GM19455 (cell line): Measurements from ENCODE around the gene SLC6A3.
"Not testable (repeated sequence)": the region's sequence is repeated elsewhere in the genome, so short reads cannot be mapped to it uniquely, and the experiment has no call there.

Experiments used
- ATAC-seq: cut with Tn5 transposase; IDR thresholded peaks from one replicate; pipeline ENCODE4 v1.9.1; 2021; ENCODE audit not compliant: unreplicated experiment

Gene SLC6A3

DNA sequence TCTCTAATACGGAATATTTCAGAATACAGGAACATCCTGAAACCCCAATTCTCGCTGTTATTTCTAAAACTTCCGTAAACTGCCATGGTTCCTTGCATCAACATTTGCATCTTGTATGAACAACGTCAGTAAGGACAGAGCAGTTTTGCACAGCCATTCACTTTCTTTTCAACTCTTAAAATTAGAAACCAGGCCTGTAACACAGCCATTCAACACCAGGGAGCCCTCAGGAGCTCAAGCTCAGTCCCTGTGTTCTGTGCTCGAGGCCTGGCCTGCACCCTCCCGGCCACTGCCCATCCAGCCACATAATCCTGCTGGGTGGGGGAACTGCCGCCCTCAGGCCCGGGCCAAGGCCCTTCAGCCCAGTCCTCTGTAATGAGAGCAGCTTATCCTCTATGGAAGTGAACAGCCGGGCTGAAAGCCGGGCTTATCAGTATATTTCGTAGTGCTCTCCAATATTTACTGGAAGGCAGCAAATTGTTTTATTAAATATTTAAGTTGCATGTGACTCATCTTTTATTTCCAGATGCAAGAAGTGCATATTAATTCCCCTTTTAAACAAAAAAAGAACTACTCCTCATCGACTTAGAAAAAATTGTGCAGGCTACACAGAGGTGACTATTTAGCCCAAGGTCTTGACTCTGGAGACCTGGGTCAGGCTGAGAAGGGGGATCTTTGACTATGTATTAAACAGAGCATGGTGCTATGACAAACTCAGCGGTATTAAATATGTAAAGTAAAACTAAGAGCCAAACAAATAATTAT lies 33.2 kb upstream of the SLC6A3 start:
- no peak for ATAC-seq

DNA sequence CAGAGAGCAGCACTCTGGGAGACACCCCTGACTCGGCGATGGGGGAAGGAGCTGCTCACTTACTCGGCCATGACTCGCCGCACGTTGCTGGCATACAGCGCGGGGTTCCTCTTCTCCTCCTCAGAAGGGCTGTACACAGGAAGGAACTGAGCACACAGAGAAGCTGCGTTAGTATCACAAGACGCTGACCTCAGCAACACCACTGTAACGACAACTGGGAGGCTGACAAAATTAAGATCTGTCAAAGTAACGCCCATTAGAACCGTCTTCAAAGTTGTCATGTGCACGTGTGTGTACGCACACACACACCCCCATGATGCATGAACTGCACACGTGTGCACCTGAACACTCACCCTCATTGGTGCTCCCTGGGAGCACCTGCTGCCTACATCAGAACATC lies 32.1 kb upstream of the SLC6A3 start:
- ATAC-seq, result no peak

DNA sequence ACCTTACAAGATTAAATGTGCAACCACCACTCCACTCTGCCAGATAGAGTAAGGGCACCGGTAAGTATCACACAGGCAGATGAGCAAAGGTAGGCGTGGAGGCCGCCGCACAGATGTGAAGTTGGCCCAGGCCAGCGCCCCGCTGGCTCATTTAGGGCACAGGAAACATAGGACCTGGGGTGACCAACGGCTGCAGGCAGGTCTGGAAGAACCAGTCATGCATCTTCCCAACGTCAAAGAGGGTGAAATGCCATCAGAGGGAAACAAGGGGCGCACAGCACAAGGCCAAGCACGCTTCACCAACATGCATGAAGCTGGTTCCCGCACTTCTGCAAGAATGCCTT lies 31.7 kb upstream of the SLC6A3 start:
- ATAC-seq, result no peak

DNA sequence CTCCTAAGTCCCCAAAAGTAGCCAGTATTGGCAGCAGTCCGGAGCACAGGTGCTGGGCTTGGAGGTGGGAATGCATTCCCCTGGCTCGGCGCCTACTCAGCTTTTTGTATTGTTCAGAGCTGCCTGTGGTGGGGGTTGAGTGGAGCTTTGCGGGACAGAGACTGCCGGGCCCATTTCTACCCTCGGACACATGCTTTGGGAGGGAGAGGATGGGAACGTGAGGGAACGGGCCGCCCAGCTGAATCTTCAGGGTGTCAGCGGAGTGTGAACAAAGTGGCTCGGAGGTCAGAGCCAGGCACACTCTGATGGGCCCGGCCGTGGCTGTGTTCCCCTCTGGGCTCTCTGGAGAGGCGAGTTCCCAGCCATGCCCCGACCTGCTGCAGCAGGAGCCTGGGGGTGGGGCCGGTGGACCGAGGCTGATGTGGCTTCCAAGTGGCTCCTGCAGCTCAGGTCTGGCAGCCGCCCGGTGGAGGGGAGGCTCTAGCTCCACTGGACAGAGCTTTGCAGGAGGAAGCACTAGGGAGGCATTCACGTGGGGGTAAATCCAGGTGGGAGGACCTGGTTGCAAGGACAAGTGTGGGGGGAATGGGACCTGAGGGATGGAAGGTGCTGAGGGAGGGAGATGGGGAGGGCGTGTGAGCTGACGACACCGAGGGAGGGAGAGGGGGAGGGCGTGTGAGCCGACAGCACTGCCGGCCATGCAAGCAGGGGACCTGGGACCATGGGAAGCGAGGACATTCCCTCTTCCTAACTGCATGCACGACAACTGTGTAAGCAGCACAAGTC lies 31.1 kb upstream of the SLC6A3 start:
- ATAC-seq, result no peak

DNA sequence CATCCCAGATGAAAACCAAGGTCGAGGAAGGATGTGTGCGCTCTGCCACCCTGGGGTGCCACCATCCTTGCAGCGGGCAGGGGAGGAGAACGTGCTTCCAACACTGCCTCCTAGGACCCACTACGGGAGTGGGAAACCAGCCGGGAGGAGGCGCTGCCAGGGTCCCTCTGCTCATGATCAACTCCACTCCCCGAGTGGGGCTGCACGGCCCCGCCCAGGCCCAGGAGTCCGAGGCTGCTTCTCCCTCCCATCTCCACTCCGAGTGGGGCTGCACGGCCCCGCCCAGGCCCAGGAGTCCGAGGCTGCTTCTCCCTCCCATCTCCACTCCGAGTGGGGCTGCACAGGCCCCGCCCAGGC lies 30.3 kb upstream of the SLC6A3 start:
- ATAC-seq, result not testable (repeated sequence)

DNA sequence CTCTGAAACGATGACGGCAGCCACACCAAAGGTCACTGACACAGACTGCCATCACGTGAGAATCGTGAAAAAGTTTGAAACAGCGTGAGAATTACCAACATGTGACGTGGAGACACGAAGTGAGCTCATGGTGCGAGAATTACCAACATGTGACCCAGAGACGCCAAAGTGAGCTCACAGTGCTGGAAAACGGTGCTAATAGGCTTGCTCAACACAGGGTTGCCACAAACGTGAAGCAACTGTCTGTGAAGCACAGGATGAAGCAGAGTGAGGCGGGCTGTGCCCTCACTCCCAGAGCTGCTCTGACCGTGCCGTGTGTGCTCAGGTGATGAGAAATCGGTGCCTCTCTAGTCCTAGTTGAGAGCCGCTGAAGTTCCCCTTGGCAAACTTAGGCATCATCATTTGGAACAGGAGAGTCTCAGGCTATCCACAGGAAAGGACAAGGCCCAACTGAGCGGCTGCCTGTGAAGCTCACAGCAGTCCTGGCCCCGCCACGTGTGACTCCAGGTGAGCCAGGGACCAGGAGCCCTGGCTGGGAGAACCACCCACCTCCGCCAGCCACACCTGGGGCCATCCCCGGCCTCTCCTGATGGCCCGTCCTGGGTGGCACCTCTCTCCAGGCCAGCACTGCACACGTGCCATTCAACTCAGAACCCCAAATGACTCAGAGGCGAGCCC lies 29.8 kb upstream of the SLC6A3 start:
- ATAC-seq, result no peak

DNA sequence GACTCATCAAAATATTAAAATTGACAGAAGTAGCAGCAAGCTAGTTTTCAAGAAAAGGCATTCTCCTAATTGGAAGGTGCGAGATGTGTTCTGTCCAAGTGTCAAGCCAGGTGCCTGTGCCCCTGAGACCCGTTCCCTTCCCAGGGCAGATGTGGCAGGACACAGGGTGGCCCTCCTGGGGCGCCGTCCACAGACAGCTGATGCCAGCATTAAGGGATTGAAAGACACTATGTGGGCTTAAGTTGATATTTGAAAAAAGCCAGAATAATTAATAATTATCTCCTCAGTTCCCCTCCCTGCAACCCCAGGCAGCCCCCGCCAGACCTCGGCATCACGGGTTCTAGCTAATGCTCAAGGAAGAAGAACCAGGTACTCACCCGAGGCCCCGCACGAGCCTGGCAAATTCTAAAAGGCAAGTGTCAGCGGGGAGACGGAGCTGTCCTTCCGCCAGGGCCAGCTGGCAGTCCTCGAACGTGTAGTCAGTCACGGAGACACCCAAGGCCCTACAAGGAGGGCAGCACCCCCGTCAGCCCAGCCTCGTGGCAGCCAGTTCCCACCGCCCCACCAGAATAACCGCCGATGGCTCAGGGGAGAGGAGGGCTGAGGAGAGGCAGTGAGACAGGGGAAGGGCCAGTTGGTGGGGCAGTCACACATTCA lies 29.1 kb upstream of the SLC6A3 start:
- no peak for ATAC-seq

DNA sequence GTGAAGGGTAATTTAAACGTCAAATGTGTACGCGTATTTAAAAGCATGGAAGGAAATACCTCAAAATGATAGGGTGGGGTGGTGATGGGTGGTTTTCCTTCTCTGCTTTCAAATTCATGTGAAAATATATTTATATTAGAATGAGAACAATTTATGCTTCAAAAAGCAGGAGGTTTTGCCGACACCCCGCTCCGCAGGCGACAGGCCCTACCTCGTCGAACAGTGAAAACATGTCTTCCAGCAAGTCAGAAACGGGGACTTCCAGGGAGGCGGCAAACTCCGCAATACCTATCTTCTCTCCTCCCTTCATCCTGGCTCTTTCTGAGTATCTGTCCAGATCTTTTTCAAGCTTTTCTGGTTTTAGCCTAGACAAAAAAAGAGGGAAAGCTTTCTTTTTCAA lies 28.5 kb upstream of the SLC6A3 start:
- ATAC-seq, result no peak

DNA sequence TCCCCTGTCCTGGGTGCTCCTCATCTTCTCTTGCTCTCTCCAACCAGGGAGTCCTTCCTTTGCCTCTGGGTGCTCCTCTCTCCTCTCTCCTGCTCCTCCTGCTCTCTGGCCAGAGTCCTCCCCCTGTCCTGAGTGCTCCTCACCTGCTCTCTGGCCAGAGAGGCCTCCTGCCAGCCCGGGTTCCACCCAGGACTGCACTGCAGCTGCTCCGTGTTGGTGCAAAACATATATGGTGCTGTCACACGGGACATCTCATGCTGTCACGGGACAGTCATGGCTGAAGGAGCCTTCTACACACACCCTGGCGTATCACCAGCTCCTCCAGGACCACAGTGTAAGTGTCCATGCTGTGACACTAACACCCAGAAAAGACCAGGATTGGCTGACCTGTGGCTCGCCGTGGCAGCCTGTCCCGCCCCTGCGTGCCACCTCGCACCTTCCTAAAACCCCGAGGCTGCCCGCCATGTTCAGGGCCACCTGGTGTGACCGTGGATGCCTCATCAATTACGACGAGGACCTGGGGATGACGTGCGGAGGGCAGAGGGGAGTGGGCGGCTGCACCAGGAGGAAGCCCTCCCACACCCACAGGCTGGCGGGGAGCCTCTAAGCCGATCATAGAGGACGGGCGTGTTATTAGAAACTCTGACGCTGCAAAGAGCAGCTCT lies 27.9 kb upstream of the SLC6A3 start:
- ATAC-seq, result no peak

DNA sequence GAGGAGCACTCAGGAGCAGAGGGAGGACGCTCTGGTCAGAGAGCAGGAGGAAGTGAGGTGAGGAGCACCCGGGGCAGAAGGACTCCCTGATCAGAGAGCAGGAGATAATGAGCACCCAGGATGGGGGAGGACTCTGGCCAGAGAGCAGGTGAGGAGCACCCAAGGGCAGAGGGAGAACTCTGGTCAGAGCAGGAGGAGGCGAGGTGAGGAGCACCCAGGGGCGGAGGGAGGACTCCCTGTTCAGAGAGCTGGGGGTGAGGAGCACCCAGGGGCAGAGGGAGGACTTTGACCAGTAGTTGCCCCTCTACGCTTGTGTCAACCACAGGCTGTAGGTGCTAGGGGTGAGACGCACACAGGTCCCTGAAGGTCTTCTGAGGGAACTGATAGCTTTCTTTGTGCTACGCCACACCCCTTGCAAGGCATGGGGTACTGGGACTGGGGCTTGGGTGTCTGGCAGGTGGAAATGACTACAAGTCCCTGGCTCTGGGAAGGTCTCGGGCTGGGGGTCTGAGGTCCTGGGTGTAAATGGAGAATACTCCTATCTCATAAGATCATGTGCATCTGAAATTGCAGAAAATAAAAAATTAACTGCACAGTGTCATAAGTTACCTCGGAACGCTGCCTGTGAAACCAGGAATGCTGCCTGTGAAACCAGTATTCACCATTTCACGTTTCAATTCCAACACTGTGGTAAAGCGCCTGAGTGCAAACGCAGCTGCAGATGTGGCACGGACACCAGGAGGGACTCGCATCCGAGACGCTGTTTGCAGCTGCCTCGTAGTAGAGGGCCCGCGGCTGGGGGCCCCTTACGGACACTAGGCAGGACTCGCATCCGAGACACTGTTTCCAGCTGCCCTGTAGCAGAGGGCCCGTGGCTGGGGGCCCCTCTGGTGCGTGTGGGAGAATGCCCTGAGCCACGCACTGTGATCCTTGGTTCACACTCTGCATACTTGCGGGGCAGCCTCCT lies 27.0 kb upstream of the SLC6A3 start:
- no peak for ATAC-seq

DNA sequence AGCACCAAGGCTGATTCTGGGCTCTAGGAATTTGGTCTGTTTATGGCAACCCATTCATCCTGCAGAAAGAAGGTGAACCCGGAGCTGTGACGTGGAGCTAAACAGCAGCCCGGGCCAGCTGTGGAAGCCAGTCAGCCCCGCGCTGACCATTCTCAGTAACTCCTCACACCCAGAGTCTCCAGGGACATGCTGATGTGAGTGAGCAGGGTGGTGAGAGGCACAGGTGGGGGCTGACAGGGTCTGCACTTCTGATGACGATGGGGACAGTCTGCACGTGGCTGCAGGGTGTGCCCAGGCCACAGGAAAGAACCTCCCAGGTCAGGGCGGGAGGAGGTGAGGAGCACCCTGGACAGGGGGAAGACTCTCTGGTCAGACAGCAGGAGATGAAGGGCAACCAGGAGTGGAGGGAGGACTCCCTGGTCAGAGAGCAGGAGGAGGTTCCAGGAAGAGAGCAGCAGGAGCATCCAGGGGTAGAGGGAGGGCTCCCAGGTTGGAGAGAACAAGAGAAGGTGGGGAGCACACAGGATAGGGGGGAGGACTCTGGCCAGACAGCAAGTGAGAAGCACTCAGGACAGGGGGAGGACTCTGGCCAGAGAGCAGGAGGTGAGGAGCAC lies 26.1 kb upstream of the SLC6A3 start:
- ATAC-seq, result no peak

DNA sequence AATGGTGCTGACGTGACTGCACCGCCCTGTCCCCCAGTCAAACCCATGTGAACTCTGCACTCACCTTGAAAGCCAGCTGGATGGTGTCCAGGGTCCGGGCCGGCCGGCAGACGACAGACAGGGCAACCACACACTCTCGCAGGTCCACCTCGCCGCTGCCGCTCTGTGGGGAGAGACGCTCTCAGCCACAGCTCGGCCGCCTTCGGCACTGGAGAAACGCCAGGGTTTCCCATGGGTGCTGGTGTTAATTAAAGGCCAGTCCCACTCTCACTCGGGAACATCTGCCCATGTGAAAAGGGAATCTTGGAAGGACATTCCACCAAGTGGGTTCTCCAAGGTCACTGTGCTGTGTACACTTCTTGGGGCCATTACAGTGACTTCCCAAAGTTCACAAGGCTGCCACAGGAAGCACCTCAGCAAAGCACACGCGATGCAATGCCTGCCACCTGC lies 25.5 kb upstream of the SLC6A3 start:
- no peak for ATAC-seq

DNA sequence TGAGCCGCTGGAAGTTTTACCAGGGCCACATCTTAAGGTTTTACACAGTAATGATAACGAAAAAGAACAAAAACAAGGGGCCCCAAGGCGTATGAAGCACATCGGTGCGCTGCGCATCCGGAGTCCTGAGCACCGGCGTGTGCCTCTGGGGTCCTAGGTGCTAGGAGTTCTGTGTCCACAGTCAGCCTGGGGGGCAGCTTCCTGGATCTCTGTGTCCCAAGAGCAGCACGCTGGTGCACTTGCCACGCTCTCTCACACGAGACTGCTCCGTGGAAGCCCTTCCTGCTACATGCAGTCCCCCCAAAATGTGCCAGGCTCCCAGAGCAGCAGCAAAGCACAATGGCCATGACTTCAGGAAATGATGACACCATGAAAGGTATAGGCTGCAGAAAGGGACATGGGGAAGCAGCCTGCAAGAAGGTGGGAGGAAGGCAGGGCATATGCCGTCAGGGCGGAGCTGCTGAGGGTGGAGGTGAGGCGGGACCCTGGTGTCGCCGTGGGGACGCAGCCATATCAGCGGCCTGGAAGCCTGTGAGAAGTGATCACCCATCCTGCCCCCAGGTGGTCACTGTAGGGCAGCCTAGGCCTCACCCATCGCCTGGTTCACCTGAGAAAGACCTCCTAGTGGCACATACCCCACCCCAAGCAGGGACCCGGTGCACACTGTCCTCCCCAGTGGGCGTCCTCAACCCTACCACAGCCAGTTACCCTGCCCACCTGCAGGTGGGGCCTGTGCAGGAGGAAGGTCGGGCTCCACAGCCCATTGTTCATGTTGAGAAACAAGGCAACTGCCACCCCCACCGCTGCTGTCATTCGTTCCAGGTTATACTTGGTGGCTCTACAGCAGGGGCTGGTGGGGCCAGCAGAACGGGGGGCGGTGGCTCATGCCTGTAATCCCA lies 23.6 kb upstream of the SLC6A3 start:
- no peak for ATAC-seq

DNA sequence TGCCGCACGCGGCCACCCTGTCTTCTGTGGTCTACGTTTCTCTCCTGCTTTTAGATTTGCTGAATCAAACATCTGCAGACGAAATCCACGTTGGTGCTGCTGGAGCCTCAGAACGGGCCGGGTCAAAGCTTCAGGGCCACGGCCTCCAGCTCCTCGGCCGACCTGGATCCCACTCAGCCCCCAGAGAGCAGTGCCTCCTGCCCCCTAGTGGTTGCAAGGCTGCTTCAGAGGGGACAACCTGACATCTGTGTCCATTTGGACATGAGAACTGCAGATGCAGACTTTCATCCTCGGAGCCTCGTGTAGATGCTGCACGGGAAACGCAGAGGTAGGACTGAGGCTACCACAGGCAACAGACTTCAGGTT lies 23.0 kb upstream of the SLC6A3 start:
- ATAC-seq, result no peak

DNA sequence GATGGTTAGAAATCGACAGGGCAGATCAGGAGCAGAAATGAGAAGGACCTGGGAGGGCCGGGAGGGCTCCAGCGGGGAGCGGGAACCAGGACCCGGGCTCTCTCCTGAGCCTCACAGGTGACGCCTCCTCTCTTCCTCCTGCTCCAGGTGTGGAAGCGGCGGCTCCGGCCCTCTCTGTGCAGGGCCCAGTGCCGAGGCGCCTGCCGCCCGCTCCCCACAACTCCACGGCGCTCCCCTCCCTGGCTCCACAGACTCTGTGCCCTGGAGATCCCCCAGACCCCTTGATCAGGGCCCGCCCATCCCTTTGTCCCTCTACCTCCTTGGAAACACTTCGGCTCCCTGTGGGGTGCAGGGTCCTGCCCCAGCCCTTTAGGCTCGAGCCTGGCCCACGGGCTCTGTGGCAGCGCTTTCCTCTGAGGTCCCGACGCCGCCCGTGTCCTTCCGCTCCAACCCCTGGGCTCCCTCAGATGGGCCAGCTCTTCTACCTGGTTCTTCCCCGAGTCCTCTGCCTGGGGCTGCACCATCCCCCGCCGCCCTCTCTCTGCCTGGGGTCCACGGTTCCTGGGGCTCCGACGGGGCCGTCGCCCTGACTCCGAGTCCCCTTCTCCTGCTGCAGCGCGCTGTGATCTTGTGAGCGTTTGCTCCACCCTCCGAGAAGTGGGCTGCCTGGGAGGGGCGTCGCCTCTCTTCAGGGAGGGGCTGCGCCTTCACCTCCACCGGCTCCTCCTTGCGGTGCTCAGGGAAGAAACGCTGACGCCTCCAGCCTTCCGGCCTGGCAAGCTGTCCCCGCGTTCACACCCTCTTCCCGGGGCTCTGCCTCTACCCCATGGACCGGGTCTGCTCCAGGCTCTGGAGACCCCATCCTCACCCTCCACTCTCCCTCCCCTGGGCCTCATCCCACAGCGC lies 22.4 kb upstream of the SLC6A3 start:
- no peak for ATAC-seq

DNA sequence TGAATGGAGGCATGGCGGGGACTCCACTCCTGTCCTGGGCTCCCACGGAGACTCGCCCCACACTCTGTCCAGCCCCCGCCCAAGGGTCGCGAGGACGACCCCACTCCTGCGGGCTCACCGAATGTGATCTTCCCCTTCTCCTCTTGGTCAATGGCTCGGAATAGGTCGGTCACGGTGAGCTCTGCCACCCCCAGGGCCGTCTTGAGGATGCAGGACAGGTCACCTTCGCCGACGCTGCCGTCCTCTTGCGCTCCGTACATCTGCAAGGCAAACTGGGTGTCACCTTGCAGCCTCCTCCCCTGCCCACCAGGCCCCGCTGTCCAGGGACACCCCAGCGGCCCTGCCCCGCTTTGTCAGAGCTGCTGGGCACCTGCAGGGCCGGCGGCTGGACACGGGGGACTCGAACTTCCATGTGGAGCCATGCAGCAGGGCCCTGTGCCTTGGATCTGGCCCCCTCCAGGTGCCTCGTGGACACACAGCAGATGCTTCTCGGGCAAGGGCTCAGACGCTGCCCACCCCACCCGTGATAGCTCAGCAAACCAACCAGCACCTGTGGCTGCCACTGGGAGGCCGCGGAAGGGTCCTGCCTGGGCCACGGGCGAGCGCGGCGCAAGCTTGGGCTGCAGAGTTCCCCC lies 21.5 kb upstream of the SLC6A3 start:
- no peak for ATAC-seq

DNA sequence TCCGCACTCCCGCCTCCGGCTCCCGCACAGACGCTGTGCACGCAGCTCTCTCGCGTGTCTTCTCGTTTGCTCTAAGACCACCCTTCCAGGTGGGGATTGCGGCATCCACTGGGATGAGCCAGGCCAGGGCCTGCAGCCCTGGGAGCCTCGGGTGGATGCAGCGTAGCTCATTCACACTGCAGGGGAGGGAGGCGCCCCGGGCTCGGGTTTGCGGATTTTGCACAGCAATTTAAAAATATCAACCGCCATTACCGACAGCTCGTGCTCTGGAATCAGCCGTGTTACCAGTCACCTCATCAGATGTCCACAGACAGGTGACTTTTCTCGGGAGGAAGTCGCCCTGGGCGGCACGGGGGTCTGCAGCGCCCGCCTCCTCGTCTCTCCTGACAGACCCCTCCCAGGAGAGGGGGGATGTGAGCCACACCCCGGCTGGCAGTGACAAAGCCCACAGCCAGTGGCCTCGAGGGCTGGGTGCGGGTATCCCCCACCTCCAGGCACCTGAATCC lies 20.8 kb upstream of the SLC6A3 start:
- no peak for ATAC-seq
